GM12864 (cell line): ENCODE measurements around the gene ATAD3A.
"Not testable (repeated sequence)": the region's sequence is repeated elsewhere in the genome, so short reads cannot be mapped to it uniquely, and the experiment has no call there.

ENCODE experiments used
- DNase-seq: peaks from one replicate; pipeline ENCODE4 v3.0.0-alpha.2; 2011; ENCODE audit warnings: low read depth
- H3K4me3 ChIP-seq: 2 replicates; pipeline ENCODE4 v1.5.1; 2011; ENCODE audit warnings: mild to moderate bottlenecking, low read depth, low read length, control low read depth
- TF ChIP-seq, protein P1 (sequence below): IDR thresholded peaks from 2 replicates; pipeline ENCODE4 v1.5.1; 2011; ENCODE audit warnings: low read depth, mild to moderate bottlenecking, moderate library complexity, low read length, control low read depth, inconsistent platforms; ENCODE audit errors: missing control alignments

Gene ATAD3A

DNA sequence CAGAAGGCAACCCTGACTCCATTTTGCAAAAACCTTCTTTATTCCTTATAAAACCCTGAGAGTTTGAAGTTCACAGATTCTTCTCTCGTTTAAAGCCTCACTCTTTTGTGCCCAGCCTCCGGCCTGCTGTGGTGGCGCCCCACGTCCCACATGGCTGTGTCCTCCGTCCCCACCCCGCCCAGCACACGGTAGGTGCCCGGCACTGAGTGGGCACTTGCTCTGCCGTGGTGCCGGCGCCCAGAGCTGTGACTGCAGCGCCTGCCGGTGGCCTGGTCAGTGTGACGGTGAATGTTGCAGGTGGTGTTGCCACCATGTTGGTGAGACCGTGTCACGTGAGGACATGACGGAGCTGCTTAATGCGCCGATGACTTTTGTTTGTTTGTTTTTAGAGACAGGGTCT, 9.4 kb downstream of the ATAD3A start:
- H3K4me3 ChIP-seq = no peak overlapping the region
- TF ChIP-seq, protein P1, sequence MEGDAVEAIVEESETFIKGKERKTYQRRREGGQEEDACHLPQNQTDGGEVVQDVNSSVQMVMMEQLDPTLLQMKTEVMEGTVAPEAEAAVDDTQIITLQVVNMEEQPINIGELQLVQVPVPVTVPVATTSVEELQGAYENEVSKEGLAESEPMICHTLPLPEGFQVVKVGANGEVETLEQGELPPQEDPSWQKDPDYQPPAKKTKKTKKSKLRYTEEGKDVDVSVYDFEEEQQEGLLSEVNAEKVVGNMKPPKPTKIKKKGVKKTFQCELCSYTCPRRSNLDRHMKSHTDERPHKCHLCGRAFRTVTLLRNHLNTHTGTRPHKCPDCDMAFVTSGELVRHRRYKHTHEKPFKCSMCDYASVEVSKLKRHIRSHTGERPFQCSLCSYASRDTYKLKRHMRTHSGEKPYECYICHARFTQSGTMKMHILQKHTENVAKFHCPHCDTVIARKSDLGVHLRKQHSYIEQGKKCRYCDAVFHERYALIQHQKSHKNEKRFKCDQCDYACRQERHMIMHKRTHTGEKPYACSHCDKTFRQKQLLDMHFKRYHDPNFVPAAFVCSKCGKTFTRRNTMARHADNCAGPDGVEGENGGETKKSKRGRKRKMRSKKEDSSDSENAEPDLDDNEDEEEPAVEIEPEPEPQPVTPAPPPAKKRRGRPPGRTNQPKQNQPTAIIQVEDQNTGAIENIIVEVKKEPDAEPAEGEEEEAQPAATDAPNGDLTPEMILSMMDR = no peak

DNA sequence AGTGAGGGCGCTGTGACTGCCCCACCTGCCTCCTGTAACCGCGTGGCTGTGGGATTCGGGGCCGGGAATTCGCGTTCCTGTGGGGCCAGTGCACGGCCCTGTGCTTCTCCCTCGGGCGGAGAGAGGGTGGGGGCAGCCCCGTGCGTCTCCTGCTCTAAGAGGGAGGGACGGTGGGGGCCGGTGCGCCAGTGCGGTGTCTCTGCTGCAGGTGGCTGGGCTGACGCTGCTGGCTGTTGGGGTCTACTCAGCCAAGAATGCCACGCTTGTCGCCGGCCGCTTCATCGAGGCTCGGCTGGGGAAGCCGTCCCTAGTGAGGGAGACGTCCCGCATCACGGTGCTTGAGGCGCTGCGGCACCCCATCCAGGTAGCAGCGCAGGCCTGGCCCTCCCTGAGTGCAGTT, 10.6 kb downstream of the ATAD3A start:
- H3K4me3 ChIP-seq, DNase-seq: not testable (repeated sequence)

More for the DNA sequence above, 9.4 kb downstream of the ATAD3A start:
- no peak for DNase-seq

- not testable (repeated sequence) for H3K4me3 ChIP-seq, DNase-seq
Measured at GRCh38 chr1:1523226-1523625, 11.3 kb downstream of the ATAD3A start.

GRCh38 chr1:1523651-1524050, 11.7 kb downstream of the ATAD3A start:
- H3K4me3 ChIP-seq, DNase-seq: not testable (repeated sequence)

DNA sequence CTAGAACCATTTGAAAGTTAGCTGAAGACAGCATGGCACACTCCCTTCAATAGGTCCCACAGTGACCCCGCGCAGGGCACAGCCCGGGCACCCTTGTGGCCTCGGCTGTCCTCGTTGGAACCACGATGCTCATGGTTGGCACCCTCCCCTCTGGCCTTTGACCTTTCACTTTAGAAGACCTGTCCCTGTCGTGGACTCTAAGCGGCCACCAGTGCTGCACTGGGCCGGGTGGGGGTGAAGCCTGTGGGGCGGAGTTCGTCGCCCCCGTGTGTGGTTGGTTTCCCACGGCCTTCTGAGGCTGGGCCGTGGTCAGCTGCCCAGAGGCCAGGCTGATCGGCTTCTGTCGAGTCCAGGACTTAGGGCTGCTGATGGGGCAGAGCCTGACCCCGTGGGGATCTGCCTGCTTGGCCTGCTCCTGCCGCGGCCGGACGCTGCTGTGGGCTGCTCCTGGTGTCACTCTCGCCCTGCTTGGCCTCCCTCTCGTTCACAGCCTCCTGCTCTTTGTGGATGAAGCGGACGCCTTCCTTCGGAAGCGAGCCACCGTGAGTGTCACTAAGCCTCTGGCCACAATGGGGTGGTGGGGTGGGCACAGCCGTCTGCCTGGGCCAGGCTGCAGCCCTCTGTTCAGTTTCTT, 12.9 kb downstream of the ATAD3A start:
- not testable (repeated sequence) for DNase-seq, H3K4me3 ChIP-seq

- not testable (repeated sequence) for DNase-seq, H3K4me3 ChIP-seq
Measured at GRCh38 chr1:1526476-1526875, 14.5 kb downstream of the ATAD3A start.

DNA sequence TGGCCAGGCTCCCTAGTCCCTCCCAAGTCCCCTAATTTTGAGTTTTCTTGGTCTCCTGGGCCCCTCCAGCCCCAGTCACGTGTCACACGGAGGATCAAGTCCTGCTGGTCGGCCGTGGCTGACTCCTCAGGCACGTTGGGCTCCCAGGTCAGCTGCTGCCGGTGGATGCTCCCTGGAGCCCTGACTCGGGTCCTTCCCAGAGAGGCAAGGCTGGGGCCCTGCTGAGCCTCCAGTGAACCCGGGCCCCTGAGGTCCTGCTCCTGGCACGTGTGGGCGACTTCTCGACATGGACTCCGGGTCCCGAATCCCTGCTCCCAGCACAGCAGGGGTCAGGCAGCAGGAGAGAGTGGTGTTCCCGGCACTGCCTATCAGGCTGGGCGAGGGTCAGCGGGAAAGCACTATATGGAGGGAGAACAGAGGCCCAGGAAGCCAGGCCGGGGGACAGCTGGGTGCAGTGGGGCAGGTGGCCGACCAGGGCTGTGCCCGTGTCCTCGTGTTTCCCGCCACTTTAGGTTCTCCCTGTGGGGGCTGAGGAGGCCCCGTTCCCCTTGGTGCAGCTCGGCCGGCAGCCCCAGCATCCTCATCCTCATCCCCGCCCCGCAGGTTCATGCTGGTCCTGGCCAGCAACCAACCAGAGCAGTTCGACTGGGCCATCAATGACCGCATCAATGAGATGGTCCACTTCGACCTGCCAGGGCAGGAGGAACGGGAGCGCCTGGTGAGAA, 15.3 kb downstream of the ATAD3A start:
- TF ChIP-seq, protein P1 = no peak
- no peak for DNase-seq
- no peak overlapping the region for H3K4me3 ChIP-seq

GRCh38 chr1:1528301-1529267, 16.6 kb downstream of the ATAD3A start:
- DNase-seq = no peak
- TF ChIP-seq, protein P1 = no peak
- H3K4me3 ChIP-seq = no peak overlapping the region

DNA sequence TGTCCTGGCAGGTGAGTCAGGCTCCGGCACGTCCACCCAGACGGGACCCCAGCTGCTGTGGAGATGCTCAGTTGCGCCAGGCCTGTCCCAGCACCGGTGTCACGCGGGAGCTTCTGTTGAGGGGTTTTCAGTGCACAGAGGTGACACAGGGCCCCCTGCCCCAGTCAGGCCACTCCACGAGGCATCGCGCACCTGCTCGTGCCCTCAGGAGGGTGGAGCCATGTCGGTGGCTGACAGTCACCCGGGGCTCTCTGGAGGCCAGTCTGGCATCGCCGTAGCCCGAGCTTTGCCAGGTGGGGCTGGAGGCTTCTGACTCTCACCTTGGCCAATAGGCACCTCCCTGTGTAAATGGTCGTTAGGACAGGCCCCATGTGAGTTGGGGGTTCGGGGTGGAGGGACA, 17.4 kb downstream of the ATAD3A start:
- H3K4me3 ChIP-seq = no peak overlapping the region
- TF ChIP-seq, protein P1 = no peak
- no peak for DNase-seq
